Lower leg skin (tissue), 4 donors: Measurements from ENCODE around the gene XRRA1. TPM values are rescaled to one million over a fixed set of nuclear protein-coding genes. Genes with fewer than 3 reads are reported as not detected.

ENCODE experiments used
- DNase-seq, 2 donors: peaks; one replicate each; pipeline ENCODE4 v3.0.0-alpha.2; 2019; ENCODE audit warnings: low spot score in 2 of 2
- H3K4me3 ChIP-seq: fragments of 200-600 bp; sonication (generic); 2 replicates; pipeline ENCODE4 v1.5.1; 2017; ENCODE audit warnings: mild to moderate bottlenecking, low read depth; ENCODE audit not compliant: poor library complexity, severe bottlenecking
- POLR2A ChIP-seq, 2 donors: fragments of 450-650 bp; IDR thresholded peaks; one replicate each; pipeline ENCODE4 v1.6.1; 2016 to 2017; ENCODE audit warnings: antibody characterized with exemption in 2 of 2, mild to moderate bottlenecking in 1 of 2, moderate library complexity in 1 of 2
- WGBS, 2 donors: methylation state at CpG; one replicate each; pipeline ENCODE4 v1.1.5; 2018; 5-methylcytosine and 5-hydroxymethylcytosine counted together
- intact Hi-C: fragments of 100-400 bp; cut with DNase I; formaldehyde crosslinking; loops from one replicate; pipeline ENCODE4 v1.15.0; 2023; ENCODE audit warnings: low total_unique reads
- total RNA-seq, 4 donors: library from RNA; depleted of rRNA; stranded (reverse); fragments of >200 nt; gene quantifications; one replicate each; pipeline ENCODE4 v1.1.0, GENCODE V29; 2016
- TF ChIP-seq, protein P1 (sequence below), 3 donors: fragments of 450-650 bp; IDR thresholded peaks; one replicate each; pipeline ENCODE4 v1.5.1; 2016; ENCODE audit warnings: antibody characterized with exemption in 3 of 3, mild to moderate bottlenecking in 3 of 3, moderate library complexity in 2 of 3

Gene XRRA1
- total RNA-seq, 4 donors from 2014 or later, result 7.0 to 17.4 (median 13.2) TPM

DNA sequence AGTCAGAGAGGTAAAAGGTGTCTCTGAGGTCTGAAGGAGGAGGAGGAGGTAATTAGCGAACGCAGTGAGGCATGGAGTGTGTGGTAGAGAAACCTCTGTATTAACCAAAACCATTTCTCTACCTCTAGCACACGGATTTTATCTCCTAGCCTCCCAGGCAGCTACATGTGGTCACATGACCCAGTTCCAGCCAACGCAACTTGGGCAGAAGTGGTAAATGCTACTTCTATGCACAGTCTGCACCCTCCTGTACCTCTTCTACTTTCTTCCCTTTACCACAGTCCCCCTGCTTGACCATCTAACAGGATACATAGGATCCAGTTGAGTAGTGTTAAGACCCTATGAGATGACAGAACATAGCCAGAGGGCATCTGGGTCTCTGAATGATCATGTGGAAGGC is 95.7 kb downstream of the XRRA1 start:
- intact Hi-C loops, result no loop called here
- WGBS, 2 donors, result 92 to 94% methylated on average over 4 of the region's 4 CpGs
- H3K4me3 ChIP-seq, result no peak overlapping the region
- TF ChIP-seq POLR2A (IDR thresholded peaks at IDR 0.05), result no peak
- TF ChIP-seq, protein P1, sequence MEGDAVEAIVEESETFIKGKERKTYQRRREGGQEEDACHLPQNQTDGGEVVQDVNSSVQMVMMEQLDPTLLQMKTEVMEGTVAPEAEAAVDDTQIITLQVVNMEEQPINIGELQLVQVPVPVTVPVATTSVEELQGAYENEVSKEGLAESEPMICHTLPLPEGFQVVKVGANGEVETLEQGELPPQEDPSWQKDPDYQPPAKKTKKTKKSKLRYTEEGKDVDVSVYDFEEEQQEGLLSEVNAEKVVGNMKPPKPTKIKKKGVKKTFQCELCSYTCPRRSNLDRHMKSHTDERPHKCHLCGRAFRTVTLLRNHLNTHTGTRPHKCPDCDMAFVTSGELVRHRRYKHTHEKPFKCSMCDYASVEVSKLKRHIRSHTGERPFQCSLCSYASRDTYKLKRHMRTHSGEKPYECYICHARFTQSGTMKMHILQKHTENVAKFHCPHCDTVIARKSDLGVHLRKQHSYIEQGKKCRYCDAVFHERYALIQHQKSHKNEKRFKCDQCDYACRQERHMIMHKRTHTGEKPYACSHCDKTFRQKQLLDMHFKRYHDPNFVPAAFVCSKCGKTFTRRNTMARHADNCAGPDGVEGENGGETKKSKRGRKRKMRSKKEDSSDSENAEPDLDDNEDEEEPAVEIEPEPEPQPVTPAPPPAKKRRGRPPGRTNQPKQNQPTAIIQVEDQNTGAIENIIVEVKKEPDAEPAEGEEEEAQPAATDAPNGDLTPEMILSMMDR (IDR thresholded peaks at IDR 0.05), result no peak
- no peak for DNase-seq

DNA sequence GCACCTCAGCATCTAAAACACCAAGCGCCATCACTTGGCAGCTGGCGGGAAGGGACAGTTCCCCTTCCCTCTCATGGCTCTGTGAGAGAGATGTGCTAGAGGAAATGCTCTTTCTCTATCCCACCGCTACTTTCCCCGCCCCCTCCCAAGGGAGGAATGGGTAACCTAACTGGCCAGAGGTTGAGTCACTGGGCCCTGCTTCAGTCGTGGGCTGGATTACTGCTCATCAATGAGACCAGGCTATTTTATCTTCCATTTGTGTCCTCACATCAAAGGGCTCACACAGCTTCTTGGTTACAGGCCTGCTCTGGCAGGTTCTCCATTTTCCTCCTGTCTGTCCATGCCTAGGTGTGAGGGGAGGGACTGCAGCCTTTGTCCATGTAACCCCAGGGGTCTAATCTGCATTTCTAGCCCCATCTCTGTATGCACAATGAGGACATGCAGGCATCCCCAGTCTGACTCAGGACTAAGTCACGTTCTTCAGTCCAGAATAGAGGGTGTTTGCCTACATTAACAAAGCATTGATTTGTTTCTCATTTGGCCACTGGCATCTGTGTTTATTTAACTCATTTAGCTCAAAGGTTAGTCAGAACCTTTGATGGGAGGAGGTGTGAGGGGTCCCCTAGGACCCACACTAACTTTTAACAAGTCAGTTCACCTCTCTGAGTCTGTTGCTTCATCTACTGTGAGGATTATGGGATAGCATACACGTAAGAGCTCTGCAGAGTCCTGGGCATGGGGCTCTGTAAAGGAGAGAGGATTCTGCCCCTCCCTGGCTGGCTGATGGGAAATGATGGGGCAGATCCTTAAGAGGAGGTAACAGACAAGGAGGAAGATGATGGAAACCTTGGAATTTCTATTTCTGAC is 99.1 kb downstream of the XRRA1 start:
- WGBS, 2 donors, result 70 to 79% methylated on average over 7 of the region's 7 CpGs
- H3K4me3 ChIP-seq, result no peak overlapping the region
- DNase-seq, result no peak
- intact Hi-C loops, result no loop called here
- TF ChIP-seq, protein P1 (IDR thresholded peaks at IDR 0.05), result no peak
- TF ChIP-seq POLR2A (IDR thresholded peaks at IDR 0.05), result no peak

DNA sequence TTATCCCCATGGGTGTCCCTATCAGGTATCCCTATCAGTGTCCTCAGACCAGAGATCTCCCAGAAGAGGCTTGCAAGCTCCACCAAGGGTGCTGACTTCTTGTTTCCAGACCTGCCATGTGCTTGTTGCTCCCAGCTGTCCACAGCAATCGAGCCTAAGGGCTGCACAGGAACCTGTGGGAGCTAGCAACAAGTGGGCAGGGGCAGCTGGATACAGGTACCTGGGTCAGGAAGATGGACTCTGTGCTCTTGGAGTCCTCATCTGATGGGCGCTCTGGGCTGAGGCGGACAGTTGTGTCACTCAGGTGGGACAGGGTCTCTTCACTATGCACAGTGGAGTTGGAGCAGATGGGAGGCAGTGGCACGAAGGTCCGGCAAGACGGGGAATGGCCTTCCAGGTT is 101.0 kb downstream of the XRRA1 start:
- WGBS, 2 donors, result 98% methylated on average over 6 of the region's 6 CpGs
- no peak overlapping the region for H3K4me3 ChIP-seq
- intact Hi-C loops, result no loop called here
- TF ChIP-seq POLR2A (IDR thresholded peaks at IDR 0.05), result no peak
- TF ChIP-seq, protein P1 (IDR thresholded peaks at IDR 0.05), result no peak
- DNase-seq, result no peak

DNA sequence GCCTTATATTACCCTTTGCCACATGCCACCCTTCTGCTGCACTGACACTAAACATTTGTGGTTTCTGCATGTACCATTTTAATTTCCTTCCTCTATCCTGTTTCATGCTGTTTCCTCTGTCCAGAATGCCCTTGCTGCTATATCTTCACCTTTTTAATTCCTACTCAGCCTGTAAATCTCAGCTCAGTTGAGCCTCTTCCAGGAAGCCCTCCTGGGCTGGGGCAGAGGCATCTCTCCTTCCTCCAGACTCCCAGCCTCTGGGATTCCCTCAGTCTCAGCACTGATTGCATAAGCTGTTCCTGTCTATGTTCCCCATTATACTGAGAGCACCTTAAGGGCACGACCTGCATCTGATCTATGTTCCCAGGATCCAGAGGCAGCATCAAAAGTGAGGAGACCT is 101.5 kb downstream of the XRRA1 start:
- no peak for DNase-seq
- H3K4me3 ChIP-seq, result no peak overlapping the region
- intact Hi-C loops, result no loop called here
- 93 to 94% methylated on average over 1 of the region's 1 CpG for WGBS, 2 donors
- no peak for TF ChIP-seq POLR2A (IDR thresholded peaks at IDR 0.05)
- TF ChIP-seq, protein P1 (IDR thresholded peaks at IDR 0.05), result no peak

DNA sequence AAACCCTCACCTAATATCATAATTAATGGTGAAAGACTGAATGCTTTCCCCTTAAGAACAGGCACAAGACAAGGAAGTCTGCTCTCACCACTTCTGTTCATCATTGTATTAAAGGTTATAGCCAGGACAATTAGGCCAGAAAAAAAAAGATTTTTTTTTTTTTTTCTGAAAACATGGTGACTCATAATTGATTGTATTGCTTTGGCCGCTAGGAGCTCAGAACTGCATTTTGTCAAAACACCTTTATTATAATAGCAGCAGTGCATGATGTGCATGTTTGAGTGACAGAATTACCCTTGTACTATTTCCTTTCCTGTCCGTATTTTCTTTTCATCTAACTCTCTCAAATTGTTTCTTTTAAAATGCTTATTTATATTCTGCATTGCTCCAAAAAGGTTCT is 102.1 kb downstream of the XRRA1 start:
- 87 to 93% methylated on average over 2 of the region's 2 CpGs for WGBS, 2 donors
- no peak for DNase-seq
- H3K4me3 ChIP-seq, result no peak overlapping the region
- TF ChIP-seq, protein P1 (IDR thresholded peaks at IDR 0.05), result no peak
- no peak for TF ChIP-seq POLR2A (IDR thresholded peaks at IDR 0.05)
- intact Hi-C loops, result no loop called here
